HG03558 (cell line): ENCODE results near the gene CLEC4M.

ENCODE experiments used
- ATAC-seq: cut with Tn5 transposase; IDR thresholded peaks from one replicate; pipeline ENCODE4 v1.9.1; 2021; ENCODE audit warnings: moderate number of reproducible peaks; ENCODE audit not compliant: unreplicated experiment; ENCODE audit errors: extremely low read depth

CLEC4M gene

DNA sequence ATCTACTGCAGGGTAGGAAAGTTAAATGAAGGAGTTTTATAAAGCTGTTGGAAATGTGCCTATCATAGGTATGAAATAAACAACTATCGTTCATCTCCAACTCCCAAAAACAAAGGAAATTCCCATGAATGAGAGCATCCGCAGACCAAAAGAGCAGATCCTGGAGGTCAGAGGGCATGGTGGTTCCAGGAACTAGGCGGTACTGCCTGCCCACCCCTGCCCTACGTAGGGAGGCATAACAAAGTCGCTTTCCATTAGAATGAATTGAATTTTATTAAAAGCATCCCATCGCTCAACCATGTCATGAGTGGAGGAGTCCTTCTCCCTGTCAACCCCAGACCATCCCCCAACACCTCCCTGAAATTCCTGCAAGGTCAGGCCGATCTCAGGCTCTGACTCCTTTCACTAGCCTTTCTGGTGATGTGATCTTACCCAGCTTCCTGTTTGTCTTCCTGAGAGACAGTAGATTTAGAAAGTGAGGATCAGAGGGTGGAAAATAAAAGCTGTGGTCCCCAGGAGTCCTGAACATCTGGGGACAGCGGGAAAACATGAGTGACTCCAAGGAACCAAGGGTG lies at the start of gene CLEC4M:
CLEC4M (plus strand) TSS at position 525 of the 575 bp plus-strand sequence; CDS start at position 549, 24 bp downstream.
- ATAC-seq = no peak

DNA sequence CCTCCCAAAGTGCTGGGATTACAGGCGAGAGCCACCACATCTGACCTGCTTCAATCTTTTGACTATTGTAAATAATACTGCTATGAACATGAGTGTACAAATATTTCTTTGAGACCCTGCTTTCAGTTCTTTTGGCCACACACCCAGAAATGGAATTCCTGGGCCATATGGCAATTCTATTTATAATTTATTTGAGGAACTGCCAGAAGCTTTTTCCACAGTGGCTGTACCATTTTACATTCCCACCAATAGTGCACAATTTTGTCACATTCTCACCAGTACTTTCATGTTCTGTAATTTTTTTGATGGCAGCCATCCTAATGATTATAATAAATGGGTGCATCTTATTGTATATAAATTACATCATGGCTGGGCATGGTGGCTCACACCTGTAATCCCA lies 47.4 kb upstream of the CLEC4M start:
- ATAC-seq = no peak

- ATAC-seq = no peak
These were observed 46.3 kb upstream of the CLEC4M start for GRCh38 chr19:7716762-7717161.

DNA sequence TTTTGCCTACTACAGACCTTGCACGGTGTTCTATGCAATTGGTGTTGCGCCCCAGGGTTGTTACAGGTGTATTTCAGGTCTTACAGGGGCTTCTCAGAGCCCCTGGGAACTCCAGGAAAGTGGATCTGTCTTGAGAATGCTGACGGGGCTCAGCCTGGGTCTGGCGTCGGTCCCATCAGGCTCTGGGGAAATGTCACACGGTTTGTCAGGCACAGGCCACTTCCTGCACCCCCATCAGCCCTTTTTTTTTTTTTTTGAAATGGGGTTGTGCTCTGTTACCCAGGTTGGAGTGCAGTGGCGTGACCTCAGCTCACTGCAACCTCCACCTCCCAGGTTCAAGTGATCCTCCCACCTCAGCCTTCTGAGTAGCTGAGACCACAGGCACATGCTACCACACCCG lies 44.4 kb upstream of the CLEC4M start:
- ATAC-seq = no peak

GRCh38 chr19:7720351-7720750 lies 42.7 kb upstream of the CLEC4M start:
- no peak for ATAC-seq

GRCh38 chr19:7722231-7722651 lies 40.8 kb upstream of the CLEC4M start:
- no peak for ATAC-seq

DNA sequence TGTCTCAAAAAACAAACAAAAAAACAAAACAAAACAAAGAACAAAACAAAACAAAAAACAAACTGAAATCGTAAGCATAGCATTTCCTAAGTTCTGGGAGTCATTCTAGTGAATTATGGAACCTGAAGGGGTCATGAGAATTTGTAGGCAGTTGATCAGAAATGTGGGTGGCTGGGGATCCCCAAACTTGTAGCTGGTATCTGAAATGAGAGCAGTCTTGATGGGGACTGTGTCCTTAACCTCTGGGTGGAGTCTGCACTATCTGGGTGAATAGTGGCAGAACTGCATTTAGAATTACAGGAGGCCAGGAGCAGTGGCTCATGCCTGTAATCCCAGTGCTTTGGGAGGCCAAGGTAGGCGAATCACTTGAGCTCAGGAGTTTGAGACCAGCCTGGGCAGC lies 37.3 kb upstream of the CLEC4M start:
- ATAC-seq = no peak

- ATAC-seq = no peak
These were observed 33.8 kb upstream of the CLEC4M start for GRCh38 chr19:7729211-7729610.

DNA sequence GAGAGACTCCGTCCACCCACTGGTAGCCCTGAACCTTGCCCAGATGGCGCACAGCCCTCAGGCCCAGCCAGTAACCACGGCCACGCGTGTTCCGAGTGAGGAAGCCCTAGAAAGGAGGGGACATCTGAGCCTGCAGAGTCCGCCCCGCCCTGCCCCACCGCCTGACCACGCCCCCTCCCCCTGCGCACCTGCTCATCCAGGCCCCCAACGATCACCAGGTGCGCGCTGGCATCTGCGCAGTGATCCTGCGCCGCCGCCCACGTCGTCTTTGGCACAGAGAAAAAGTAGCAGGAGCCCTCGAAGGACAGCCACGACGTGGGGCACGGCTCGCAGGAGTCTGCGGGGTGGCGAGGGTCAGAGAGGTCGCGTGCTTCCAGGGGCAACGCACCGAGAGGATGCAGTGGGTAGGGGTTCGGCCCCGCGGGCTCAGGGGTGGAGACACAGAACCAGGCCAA lies 33.2 kb upstream of the CLEC4M start:
- ATAC-seq = no peak

- ATAC-seq = no peak
These were observed 32.5 kb upstream of the CLEC4M start for GRCh38 chr19:7730286-7731217.

DNA sequence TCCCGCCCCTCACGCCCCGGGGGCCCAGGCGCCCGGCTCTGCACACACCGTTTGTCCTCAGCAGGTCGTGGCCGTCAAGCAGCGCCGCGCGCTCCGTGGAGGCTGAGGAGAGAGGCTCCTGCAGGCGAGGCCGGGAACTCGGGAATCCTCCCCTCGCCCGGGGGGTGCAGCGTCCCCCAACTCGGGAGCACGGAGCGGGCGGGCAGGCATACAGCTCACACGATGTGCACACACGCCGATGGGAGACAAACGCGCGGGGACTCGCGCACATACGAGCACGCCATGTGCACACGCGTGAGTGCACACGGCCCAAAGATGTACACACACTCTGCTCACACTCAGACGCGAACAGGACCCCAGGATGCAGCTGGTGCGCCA lies 31.8 kb upstream of the CLEC4M start:
- no peak for ATAC-seq

GRCh38 chr19:7731615-7732014 lies 31.4 kb upstream of the CLEC4M start:
- ATAC-seq = no peak

DNA sequence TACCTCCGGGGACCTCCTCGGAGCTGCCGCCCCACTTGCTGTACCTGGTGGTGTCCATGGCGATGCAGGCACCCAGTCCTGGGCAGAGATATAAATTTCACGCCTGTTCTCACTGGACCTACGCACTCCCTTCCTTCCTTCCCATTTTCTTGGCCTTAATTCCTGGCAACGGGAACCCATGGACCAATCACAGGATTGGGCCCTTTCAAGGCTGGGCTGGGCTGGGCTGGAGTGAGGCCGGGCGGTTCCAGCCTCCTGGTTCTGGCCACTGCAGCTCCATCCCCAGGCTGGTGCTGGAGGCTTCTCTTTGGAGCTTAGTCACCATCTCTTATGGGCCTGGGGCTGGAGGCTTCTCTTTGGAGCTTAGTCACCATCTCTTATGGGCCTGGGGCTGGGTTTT lies 31.0 kb upstream of the CLEC4M start, which contains the start of gene CLEC4G:
CLEC4G (minus strand) TSS at position 66 of the 400 bp plus-strand sequence; CDS start at position 58, 8 bp downstream.
- ATAC-seq = no peak

DNA sequence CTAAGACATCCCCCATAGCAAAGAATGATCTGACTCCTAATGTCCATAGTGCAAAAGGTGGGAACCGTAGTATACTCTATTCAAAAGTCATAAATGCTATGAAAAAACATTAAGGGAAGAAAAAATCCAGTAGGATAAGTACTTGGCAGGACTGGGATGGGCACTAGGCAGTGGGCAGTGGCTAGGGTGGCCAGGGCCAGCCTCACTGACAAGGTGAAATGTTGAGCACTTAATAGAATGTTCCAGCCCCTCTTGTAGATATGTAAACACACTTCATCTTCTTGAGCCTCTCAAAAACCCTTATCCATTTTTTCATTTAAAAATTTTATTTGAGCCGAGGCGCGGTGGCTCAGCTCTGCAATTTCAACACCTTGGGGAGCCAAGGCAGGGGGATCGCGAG lies 29.7 kb upstream of the CLEC4M start:
- ATAC-seq = no peak

DNA sequence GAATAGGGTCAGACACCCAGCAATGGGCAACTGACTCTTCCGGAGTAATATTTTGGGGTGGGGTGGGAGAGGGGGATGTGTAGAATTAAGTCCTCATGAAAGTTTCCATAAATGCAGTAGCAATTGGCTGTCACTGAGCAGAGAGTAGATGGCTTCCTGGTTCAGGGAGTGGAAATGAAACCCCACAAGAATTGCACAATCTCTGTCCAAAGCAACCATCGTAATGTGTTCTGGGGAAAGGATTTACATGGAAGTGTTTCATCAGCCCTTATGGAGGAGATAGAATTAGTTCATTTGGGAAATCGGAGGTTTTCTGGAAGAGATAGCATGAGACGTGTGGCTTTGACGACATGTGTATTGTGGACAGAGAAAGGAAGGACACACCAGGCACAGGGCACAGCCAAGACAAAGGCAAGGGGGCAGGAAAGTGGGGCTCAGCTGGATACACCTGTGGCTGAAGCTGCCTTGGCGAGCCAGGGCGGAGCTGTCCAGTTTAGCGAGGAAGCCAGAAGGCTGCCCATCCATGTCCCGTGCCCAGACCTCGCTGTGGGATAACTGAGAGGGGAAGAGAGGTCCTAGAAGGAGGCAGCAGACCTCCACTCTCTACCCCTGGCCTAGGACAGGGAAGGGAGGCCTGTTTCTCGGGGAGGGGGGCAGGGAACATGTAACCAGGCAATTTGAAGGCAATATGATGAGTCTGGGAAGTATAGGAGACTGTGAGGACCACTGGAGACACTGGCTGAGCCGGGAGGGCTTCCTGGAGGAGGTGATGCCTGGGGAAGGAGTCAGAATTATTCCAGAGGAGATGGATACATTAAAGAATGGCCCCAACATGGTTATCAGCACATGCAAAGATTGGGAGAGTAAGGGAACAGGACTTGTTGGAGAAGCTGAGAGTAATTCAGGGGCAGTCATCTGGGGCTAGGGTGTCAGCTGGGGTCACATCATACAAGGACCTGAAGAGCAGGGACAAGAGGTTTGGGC lies 28.5 kb upstream of the CLEC4M start:
- ATAC-seq = no peak

DNA sequence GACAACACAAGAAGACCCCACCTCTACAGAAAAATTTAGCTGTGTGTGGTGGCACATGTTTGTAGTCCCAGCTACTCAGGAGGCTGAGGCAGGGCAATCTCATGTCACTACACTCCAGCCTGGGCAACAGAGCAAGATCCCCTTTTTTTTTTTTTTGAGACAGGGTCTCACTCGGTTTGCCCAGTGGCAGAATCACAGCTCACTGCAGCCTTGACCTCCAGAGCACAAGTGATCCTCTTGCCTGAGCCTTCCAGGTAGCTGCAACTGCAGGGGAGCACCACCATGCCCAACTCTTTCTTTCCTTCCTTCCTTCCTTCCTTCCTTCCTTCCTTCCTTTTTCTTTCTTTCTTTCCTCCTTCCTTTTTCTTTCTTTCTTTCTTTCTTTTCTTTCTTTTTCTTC lies 26.9 kb upstream of the CLEC4M start:
- no peak for ATAC-seq

DNA sequence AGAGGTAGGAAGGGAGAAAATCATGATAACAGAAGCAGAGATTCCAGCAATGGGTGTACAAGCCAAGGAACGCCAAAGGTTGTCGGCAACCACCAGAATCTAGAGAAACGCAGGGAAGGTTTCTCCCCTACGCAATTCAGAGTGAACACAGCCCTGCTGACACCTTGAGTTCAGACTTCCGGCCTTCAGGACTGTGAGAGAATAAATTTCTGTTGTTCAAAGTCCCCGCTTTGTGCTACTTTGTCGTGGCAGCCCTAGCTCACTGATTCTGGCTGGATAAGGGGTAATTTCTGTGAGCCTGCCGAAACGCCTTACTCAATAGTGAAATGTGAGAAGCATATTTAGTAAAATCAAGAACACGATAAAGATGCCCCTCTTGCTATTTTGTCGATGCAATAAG lies 25.8 kb upstream of the CLEC4M start:
- ATAC-seq = no peak

DNA sequence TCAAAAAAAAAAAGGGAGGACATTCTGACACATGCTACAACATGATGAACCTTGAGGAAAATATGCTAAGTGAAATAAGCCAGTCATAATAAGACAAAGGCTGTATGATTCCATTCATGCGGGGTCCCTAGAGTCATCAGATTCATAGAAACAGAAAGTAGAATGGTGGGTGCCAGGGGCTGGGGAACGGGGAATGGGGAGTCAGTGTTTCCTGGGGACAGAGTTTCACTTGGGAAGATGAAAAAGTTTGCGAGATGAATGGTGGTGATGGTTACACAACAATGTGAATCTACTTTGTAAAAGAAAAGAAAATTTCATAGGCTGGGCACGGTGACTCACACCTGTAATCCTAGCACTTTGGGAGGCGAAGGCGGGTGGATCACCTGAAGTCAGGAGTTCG lies 25.0 kb upstream of the CLEC4M start:
- ATAC-seq = no peak

DNA sequence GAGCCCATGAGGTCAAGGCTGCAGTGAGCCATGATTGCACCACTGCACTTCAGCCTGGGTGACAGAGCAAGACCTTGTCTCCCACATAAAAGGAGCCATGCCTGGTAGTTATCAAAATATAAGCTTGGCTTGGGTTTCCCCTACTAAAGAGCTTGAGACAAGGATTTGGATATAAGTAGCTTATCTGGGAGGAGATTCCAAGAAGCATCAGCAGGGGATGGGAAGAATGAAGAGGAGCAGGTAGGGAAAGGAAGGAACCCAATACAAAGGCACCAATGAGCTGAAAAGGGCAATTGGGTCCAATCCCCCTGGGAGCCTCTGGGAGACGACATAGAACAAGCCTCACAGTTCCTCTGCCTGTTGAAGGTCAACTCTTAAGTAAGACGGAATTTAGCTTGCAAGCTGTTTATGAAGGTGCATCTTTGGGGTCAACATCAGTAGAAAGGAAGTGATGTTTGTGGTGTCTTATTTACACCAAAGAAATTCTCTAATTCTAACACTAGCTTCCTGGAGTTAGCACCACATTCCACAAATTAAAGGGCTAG lies 23.8 kb upstream of the CLEC4M start:
- ATAC-seq = no peak
